ENCODE data around the gene USH2A. TPM values are rescaled to one million over a fixed set of nuclear protein-coding genes. Genes with fewer than 3 reads are reported as not detected.

The USH2A gene
- total RNA-seq, 2 donors from 2014 or later: 0.74 TPM; not detected in 1

GRCh38 chr1:215842905-215843304 lies 580.3 kb downstream of the USH2A start:
- intact Hi-C loops (cut with DNase I): no loop called here
- 96% methylated on average over 3 of the region's 3 CpGs for WGBS
- Histone ChIP-seq H3K4me3 (no peak overlapping the region), H3K27ac (no peak overlapping the region), H3K36me3 (no peaks in the 10 kb centered on the region), H3K9me3 (no peaks in the 10 kb centered on the region), H3K4me1 (replicated peaks) (no peaks in the 10 kb centered on the region), H3K27me3 (replicated peaks; ENCODE audit: insufficient read depth) (no peaks in the 10 kb centered on the region)
- DNase-seq (ENCODE audit: low spot score): no peak
- TF ChIP-seq CTCF (IDR thresholded peaks at IDR 0.05) (no peak), POLR2AphosphoS5 (IDR thresholded peaks at IDR 0.05) (no peak), POLR2A (IDR thresholded peaks at IDR 0.05) (no peak)

GRCh38 chr1:215835951-215836350 lies 587.3 kb downstream of the USH2A start:
- intact Hi-C loops (cut with DNase I): no loop called here
- no peak for DNase-seq (ENCODE audit: low spot score)
- Histone ChIP-seq H3K4me1 (replicated peaks) (no peaks in the 10 kb centered on the region), H3K9me3 (no peaks in the 10 kb centered on the region), H3K36me3 (no peaks in the 10 kb centered on the region), H3K27ac (no peak overlapping the region), H3K4me3 (no peak overlapping the region), H3K27me3 (replicated peaks; ENCODE audit: insufficient read depth) (no peaks in the 10 kb centered on the region)
- no peak for TF ChIP-seq POLR2A (IDR thresholded peaks at IDR 0.05)
- TF ChIP-seq POLR2AphosphoS5 (IDR thresholded peaks at IDR 0.05): no peak
- TF ChIP-seq CTCF (IDR thresholded peaks at IDR 0.05): no peak
- WGBS: 78% methylated on average over 2 of the region's 2 CpGs

GRCh38 chr1:215833941-215834729 lies 589.1 kb downstream of the USH2A start:
- no peaks in the 10 kb centered on the region for H3K9me3 ChIP-seq
- TF ChIP-seq POLR2A (IDR thresholded peaks at IDR 0.05) (no peak), POLR2AphosphoS5 (IDR thresholded peaks at IDR 0.05) (no peak), CTCF (IDR thresholded peaks at IDR 0.05) (no peak)

GRCh38 chr1:215830226-215830810 lies 592.9 kb downstream of the USH2A start:
- H3K36me3 ChIP-seq: no peaks in the 10 kb centered on the region
- TF ChIP-seq CTCF (IDR thresholded peaks at IDR 0.05) (no peak), POLR2AphosphoS5 (IDR thresholded peaks at IDR 0.05) (no peak), POLR2A (IDR thresholded peaks at IDR 0.05) (no peak)
- H3K27me3 ChIP-seq (replicated peaks; ENCODE audit: insufficient read depth): no peaks in the 10 kb centered on the region
- no peak overlapping the region for H3K4me3 ChIP-seq
- intact Hi-C loops (cut with DNase I): no loop called here
- no peaks in the 10 kb centered on the region for H3K9me3 ChIP-seq
- H3K27ac ChIP-seq: no peak overlapping the region
- H3K4me1 ChIP-seq (replicated peaks): no peaks in the 10 kb centered on the region
- no peak for DNase-seq (ENCODE audit: low spot score)
- 78% methylated on average over 7 of the region's 7 CpGs for WGBS

More at GRCh38 chr1:215833941-215834729, 589.1 kb downstream of the USH2A start:
- H3K36me3 ChIP-seq: no peaks in the 10 kb centered on the region
- no peak overlapping the region for H3K4me3 ChIP-seq
- WGBS: 69% methylated on average over 3 of the region's 3 CpGs
- H3K4me1 ChIP-seq (replicated peaks): no peaks in the 10 kb centered on the region
- no peaks in the 10 kb centered on the region for H3K27me3 ChIP-seq (replicated peaks; ENCODE audit: insufficient read depth)
- intact Hi-C loops (cut with DNase I): no loop called here
- no peak overlapping the region for H3K27ac ChIP-seq
- DNase-seq (ENCODE audit: low spot score): no peak

GRCh38 chr1:215825056-215825455 lies 598.2 kb downstream of the USH2A start:
- Histone ChIP-seq H3K36me3 (no peaks in the 10 kb centered on the region), H3K9me3 (no peaks in the 10 kb centered on the region), H3K27ac (no peak overlapping the region), H3K4me3 (no peak overlapping the region), H3K27me3 (replicated peaks; ENCODE audit: insufficient read depth) (no peaks in the 10 kb centered on the region), H3K4me1 (replicated peaks) (no peaks in the 10 kb centered on the region)
- intact Hi-C loops (cut with DNase I): no loop called here
- DNase-seq (ENCODE audit: low spot score): no peak
- no peak for TF ChIP-seq POLR2A (IDR thresholded peaks at IDR 0.05)
- no peak for TF ChIP-seq CTCF (IDR thresholded peaks at IDR 0.05)
- TF ChIP-seq POLR2AphosphoS5 (IDR thresholded peaks at IDR 0.05): no peak

All from prostate gland (tissue), 2 donors.